RWPE2 (cell line): ENCODE results near the gene EML1.
"Not testable (repeated sequence)": the region's sequence is repeated elsewhere in the genome, so short reads cannot be mapped to it uniquely, and the experiment has no call there.

Experiments used
- ATAC-seq: fragments of 200-7000 bp; cut with Tn5 transposase; 3 replicates; pipeline ENCODE4 v1.9.1; 2021; ENCODE audit warnings: low read depth
- DNase-seq: peaks from one replicate; pipeline ENCODE4 v3.0.0-alpha.2; 2020; ENCODE audit warnings: low spot score
- H3K27ac ChIP-seq: fragments of 450-650 bp; 2 replicates; pipeline ENCODE4 v1.5.1; 2017; ENCODE audit warnings: mild to moderate bottlenecking; ENCODE audit not compliant: poor library complexity, severe bottlenecking
- H3K27me3 ChIP-seq: fragments of 250-450 bp; sonication (Bioruptor Pico); 2 replicates; pipeline ENCODE4 v1.5.1; 2021; ENCODE audit warnings: mild to moderate bottlenecking, moderate library complexity; ENCODE audit not compliant: insufficient read depth, poor library complexity, severe bottlenecking
- H3K36me3 ChIP-seq: fragments of 250-450 bp; sonication (Bioruptor Pico); 2 replicates; pipeline ENCODE4 v1.5.1; 2020; ENCODE audit warnings: low read depth, mild to moderate bottlenecking, moderate library complexity
- H3K4me1 ChIP-seq: fragments of 250-450 bp; sonication (Bioruptor Pico); 2 replicates; pipeline ENCODE4 v1.5.1; 2021; ENCODE audit warnings: mild to moderate bottlenecking, moderate library complexity; ENCODE audit not compliant: insufficient read depth, poor library complexity, severe bottlenecking
- H3K4me3 ChIP-seq: fragments of 250-450 bp; sonication (Bioruptor Pico); 2 replicates; pipeline ENCODE4 v1.5.1; 2021; ENCODE audit warnings: mild to moderate bottlenecking, moderate library complexity; ENCODE audit not compliant: severe bottlenecking
- H3K9me3 ChIP-seq: fragments of 250-450 bp; sonication (Bioruptor Pico); 2 replicates; pipeline ENCODE4 v1.5.1; 2021; ENCODE audit warnings: mild to moderate bottlenecking, moderate library complexity; ENCODE audit not compliant: severe bottlenecking
- TF ChIP-seq, protein P1 (sequence below): fragments of 450-650 bp; IDR thresholded peaks from one replicate; pipeline ENCODE4 v1.5.1; 2017; ENCODE audit warnings: mild to moderate bottlenecking, moderate library complexity; ENCODE audit not compliant: poor library complexity, severe bottlenecking

Gene EML1

GRCh38 chr14:99946652-99947489 is 153.7 kb downstream of the EML1 start:
- no peak overlapping the region for H3K4me3 ChIP-seq
- H3K4me1 ChIP-seq: no peaks in the 10 kb centered on the region
- no peaks in the 10 kb centered on the region for H3K36me3 ChIP-seq
- DNase-seq (peak; percentile 60), ATAC-seq (peak; percentile 71)
- H3K27ac ChIP-seq: no peak overlapping the region
- TF ChIP-seq, protein P1, sequence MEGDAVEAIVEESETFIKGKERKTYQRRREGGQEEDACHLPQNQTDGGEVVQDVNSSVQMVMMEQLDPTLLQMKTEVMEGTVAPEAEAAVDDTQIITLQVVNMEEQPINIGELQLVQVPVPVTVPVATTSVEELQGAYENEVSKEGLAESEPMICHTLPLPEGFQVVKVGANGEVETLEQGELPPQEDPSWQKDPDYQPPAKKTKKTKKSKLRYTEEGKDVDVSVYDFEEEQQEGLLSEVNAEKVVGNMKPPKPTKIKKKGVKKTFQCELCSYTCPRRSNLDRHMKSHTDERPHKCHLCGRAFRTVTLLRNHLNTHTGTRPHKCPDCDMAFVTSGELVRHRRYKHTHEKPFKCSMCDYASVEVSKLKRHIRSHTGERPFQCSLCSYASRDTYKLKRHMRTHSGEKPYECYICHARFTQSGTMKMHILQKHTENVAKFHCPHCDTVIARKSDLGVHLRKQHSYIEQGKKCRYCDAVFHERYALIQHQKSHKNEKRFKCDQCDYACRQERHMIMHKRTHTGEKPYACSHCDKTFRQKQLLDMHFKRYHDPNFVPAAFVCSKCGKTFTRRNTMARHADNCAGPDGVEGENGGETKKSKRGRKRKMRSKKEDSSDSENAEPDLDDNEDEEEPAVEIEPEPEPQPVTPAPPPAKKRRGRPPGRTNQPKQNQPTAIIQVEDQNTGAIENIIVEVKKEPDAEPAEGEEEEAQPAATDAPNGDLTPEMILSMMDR: peak; percentile 96
- no peaks in the 10 kb centered on the region for H3K9me3 ChIP-seq
- no peaks in the 10 kb centered on the region for H3K27me3 ChIP-seq

- no peak overlapping the region for H3K27ac ChIP-seq
- H3K9me3 ChIP-seq: no peaks in the 10 kb centered on the region
- no peak for DNase-seq
- TF ChIP-seq, protein P1: no peak
- H3K36me3 ChIP-seq: no peaks in the 10 kb centered on the region
- H3K27me3 ChIP-seq: no peaks in the 10 kb centered on the region
- H3K4me3 ChIP-seq: no peak overlapping the region
- ATAC-seq: no peak
- no peaks in the 10 kb centered on the region for H3K4me1 ChIP-seq
Measured at GRCh38 chr14:99947695-99948094, 154.5 kb downstream of the EML1 start.

DNA sequence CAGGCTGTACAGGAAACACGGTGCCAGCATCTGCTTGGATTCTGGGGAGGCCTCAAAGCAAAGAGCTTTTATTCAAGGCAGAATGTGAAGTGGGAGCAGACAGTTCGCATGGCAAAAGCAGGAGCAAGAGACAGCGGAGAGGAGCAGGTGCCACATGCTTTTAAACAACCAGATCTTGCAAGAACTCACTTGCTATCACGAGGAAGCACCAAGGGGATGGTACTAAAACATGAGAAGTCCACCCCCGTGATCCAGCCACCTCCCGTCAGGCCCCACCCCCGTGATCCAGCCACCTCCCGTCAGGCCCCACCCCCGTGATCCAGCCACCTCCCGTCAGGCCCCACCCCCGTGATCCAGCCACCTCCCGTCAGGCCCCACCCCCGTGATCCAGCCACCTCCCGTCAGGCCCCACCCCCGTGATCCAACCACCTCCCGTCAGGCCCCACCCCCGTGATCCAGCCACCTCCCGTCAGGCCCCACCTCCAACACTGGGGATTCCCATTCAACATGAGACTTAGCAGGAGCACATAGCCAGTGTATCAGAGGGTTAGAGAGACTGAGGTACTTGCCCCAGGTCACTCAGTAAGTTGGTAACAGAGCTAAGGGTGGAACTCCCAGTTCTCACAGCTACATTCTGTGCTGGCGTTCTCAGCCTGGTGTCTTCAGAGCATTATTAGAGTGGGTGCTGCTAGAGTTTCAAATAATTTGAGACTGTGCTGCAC is 156.0 kb downstream of the EML1 start:
- ATAC-seq, H3K27ac ChIP-seq, H3K4me3 ChIP-seq, H3K4me1 ChIP-seq, H3K27me3 ChIP-seq, H3K9me3 ChIP-seq, H3K36me3 ChIP-seq, DNase-seq: not testable (repeated sequence)

GRCh38 chr14:99950181-99950580 is 157.0 kb downstream of the EML1 start:
- Histone ChIP-seq H3K36me3 (no peaks in the 10 kb centered on the region), H3K4me3 (no peak overlapping the region), H3K9me3 (no peaks in the 10 kb centered on the region), H3K4me1 (no peaks in the 10 kb centered on the region), H3K27me3 (no peaks in the 10 kb centered on the region), H3K27ac (no peak overlapping the region)
- ATAC-seq (no peak), DNase-seq (no peak)
- TF ChIP-seq, protein P1: no peak

DNA sequence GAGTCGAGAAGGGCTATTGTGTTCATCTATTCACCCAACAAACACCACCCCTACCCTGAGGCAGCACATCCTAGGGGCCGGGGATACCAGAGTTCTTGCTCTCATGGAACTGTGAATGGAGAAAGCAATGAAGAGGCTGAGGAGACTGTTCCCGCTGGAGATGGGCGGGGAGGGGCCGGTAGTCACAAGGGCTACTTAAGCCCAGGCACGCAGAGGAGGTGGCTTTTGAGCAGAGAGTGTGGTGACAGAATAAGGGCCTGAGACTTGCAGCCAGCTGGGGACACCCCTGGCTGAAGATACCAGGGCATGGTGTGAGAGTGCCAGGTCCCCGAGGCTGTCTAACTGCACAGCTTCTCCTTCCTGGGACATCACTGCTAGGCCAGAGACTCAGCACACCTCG is 157.9 kb downstream of the EML1 start:
- no peaks in the 10 kb centered on the region for H3K9me3 ChIP-seq
- H3K36me3 ChIP-seq: no peaks in the 10 kb centered on the region
- H3K27me3 ChIP-seq: no peaks in the 10 kb centered on the region
- no peaks in the 10 kb centered on the region for H3K4me1 ChIP-seq
- no peak for DNase-seq
- no peak for ATAC-seq
- TF ChIP-seq, protein P1: no peak
- H3K4me3 ChIP-seq: no peak overlapping the region
- H3K27ac ChIP-seq: no peak overlapping the region
